Stimulated activated CD4-positive, alpha-beta T cell treated with anti-CD3 and anti-CD28 coated beads, Interleukin-4, amount 100 ng/mL, for 4 hours (primary cell): ENCODE data around the gene PIK3C2B.

Experiments used
- DNase-seq, 2 experiments: peaks; one replicate each; pipeline ENCODE4 v3.0.0-alpha.2; 2020

PIK3C2B gene

GRCh38 chr1:204456826-204457442 is 37.7 kb downstream of the PIK3C2B start:
- DNase-seq = no peak

- DNase-seq = no peak
These were observed 38.8 kb downstream of the PIK3C2B start for GRCh38 chr1:204455831-204456145.

DNA sequence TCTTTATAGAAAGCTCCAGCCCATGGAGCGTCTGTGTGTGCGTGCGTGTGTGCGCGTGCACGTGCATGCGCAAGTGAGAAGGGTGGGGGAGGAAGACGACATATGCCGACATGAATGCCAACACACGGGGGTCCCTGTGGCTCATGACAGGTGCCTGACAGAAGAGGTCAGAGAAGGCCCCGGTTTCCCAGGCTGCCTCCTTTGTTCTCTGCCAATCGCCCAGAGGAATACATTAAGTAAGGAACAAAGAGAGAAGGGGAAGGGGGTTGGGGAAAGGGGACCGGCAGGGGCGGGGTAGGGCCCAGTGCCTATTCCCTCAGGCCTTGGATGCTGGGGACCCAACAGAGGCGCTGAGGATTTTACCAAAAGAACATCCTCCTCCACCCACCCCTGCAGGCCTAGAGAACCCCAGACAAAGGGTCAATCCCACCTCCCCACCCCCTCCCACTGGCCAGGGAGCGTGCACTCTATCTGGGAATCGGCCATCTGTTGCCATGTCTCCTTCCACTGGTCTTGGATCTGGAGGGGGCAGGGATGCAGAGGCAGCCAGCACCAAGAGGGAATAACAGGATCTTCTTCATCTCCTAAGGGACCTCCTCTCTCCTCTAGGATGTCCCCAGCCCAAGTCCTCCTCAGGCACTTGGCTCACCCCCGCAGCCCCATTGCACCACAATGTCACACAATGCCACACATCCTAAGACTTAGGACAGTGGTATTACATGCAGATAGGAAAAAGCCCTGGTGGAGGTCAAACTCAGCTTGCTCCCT is 39.4 kb downstream of the PIK3C2B start:
- no peak for DNase-seq

GRCh38 chr1:204454476-204454875 is 40.1 kb downstream of the PIK3C2B start:
- no peak for DNase-seq

DNA sequence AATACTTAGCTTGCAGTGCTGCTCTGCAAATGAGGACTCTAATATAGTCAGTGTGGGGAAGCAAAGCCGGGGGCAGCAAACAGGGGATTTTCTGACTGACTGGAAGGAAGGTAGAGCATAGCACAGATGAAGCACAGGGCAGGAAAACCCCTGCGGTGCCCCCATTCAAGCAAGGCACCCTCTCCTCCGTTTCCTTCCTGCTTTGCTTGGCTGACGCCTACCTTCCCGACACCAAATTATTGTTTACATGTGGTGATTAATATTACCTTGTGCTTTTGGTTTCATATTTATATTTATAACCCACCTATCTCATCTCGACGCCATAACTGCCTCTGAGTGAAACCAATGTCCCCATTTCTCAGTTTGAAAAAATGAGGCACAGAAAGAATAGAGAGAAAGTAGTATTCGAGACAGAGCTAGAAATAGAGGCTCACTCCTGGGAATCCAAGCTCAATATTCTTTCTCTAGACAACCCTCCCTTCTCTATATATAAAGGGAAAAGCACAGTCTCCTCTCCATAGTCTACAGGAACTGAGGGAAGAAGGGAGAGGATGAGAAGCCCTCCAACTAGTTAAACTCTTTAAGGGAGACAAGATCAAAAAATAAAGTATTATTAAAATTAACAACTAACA is 41.3 kb downstream of the PIK3C2B start:
- DNase-seq = peak; percentile 54 to 87

DNA sequence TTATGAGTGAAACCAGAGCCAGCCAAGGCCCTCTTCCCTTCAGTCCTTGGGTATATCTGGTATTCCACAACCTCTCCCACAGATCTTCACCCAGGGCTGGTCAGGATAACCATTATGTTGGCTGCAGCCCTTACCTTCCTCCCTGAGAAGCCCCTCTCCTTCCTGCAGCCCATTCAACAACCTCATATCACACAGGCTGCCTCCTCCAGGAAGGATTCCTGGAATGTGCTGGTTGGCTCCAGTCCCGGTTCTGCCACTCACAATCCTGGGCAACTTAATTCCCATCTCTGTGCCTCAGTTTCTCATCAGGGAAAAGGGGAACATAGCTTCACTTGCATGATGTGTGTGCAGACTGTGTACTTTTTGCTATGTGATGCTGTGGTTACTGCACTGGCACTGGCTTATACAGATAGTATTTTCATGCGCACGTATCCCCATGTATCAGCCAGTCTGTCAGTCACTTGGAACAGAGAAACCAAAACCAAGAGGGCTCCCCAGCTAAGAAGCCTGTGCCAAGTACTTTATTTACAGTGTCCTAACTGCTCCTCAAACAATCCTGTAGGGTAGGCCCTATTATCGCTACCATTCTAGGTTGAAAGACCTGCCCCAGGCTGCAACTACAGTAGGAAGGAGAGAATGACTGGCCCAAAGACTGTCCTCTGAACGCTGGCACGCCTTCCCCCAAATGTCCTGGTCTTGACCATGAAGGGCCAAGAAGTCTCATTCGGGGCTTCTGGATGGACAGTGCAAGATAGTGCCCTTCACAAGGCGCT is 43.1 kb downstream of the PIK3C2B start:
- no peak for DNase-seq

GRCh38 chr1:204450461-204451257 is 43.9 kb downstream of the PIK3C2B start:
- no peak for DNase-seq

DNA sequence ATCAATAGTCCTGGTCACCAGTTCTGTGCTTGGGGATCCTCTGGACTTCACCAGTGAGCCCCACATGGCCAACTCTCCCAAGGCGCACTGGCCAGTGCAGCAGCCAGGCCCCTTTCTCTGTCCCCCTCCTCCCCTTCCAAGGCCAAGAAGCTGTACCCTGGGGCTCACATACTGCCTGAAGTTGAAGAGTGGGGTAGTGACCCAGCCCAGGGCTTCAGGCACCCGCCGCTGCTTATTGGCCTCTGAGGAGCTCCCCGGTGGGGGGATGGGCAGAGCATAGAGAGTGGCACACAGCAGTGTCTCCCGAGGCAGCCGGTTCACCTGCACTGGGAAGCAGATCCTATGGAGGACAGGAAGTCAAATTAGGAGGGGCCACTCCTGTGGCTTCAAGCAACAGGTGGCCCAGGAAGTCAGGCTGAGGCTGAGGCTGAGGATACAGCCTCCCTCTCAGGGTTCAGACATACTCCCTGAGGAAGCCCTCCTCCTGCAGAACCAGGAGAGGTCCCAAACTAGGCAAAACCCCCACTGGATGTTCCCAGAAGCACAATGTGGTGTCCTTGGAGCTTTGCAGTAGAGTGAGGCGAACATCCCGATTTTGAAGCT is 44.8 kb downstream of the PIK3C2B start:
- DNase-seq = no peak

DNA sequence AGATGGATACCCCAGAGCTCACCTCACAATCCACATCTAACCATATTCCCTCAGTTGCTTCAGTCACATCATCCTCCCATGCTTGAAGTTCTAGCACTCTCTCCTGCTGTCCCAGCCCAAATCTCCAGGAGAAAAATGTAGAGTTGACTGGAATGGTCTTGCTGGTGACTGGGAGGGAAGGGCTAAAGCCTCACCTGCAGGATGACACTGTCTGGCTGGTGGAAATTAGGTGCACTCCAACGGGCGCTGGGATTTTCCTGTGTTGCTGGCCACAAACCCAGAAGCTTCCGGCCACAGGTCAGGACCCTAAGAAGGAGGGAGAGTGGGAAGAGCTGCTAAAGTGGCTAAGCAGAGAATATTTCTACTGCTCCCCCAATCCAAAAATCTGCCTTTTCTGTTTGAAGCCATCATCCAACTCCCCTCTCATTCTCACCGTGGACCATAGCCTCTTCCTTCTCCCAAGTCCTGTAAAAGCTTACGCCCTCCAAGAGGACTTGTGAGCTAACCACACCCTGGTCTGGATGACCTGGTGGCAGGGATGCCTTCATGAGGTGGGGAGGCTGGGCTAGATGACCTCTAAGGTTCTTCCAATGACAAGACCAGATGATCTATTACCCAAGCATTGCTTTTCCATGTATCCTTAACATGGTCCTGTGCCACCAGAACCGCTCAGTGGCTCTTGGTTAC is 45.5 kb downstream of the PIK3C2B start:
- DNase-seq = no peak

- no peak for DNase-seq
These were observed 46.2 kb downstream of the PIK3C2B start for GRCh38 chr1:204448344-204448964.

GRCh38 chr1:204447736-204448135 is 46.9 kb downstream of the PIK3C2B start:
- DNase-seq = no peak

DNA sequence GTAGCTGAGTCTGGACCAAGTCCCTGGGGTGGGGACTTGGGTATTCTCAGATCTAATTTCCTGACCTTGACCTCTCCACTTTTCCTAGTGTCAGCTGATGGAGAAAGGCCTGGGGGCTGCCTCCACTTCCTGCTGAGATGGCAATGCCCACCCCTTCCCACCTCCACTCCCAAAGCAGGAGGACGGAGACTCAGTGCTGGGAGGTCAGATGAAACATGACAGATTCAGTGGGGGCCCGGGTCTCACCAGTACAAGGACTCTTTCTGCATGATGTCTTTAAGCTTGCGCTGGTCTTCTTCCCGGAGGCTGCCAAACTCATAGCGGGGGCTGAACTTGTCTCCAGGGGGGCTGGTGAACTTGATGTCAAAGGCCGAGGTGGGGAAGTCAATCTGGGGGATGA is 47.4 kb downstream of the PIK3C2B start:
- no peak for DNase-seq

DNA sequence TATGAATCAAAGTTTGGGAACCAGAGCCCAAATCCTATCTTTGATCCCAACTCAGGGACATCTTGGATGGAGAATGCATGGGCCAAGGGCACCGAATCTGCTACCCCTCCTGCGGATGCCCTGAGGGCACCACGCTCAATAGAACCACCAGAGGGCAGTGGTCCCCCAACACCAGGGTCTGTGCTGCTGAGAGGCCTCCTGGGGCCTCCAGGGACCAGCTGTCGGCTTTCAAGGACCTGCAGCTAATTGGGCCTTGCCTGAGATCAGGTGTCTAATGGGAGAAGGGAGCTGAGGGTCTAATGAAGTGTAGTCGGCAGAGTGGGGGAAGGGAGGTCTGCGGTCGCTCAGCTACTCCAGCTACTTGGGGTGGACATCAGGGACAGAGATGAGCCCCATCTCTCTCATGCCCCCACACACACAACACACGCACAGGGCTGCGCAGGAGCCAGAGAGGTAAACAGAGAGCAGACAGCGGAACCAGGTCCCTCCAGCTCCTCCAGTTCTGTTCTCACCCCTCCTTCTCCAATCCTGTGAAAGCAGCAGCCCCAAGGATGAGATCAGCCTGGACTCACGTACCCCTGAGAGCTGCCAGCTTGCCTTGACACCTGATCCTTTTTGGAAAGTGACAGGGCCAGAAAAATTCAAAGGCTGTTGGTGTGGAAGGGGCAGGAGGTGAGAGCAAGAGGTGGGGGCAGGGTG is 48.0 kb downstream of the PIK3C2B start:
- peak; percentile 70 to 76 for DNase-seq

DNA sequence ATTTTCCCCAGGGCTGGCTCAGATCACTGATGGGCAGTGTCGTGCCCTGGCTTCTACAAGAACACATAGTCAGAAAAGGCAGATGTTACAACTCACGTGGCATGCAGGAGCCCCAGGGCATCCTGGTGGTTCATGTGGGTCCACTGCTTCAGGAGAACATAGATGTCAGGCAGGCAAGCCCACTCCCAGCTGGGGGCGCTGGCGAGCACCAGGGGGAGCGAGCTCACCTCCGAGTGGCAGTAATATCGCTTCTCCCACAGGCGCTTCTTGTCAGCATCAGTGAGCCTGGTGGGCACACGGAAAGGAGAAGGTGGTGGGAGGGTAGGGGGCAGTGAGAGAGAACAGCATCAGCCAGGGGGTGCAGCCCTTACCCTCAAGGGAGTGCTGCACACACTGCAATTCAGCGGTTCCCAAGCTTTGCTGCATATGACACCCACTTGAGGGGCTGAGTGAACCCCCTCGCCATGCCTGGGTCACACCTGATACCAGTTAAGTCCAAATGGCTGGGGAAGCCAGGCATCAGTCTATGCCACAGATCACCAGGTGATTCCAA is 48.7 kb downstream of the PIK3C2B start:
- peak in 1 of 2 experiments; percentile 35 for DNase-seq
